Progenitor cell of endocrine pancreas (in vitro differentiated cells): Measurements from ENCODE around the gene CTXN1. TPM values are rescaled to one million over a fixed set of nuclear protein-coding genes. Genes with fewer than 3 reads are reported as not detected.

Source experiments
- DNase-seq: peaks from one replicate; pipeline ENCODE4 v3.0.0; 2021; ENCODE audit warnings: low spot score; ENCODE audit not compliant: unreplicated experiment
- H3K27ac Mint-ChIP-seq: 2 replicates; pipeline ENCODE4 v1.8.0; 2021; ENCODE audit warnings: mild to moderate bottlenecking, moderate library complexity, mixed read lengths
- H3K27me3 Mint-ChIP-seq: 2 replicates; pipeline ENCODE4 v1.8.0; 2021; ENCODE audit warnings: mixed read lengths
- H3K36me3 Mint-ChIP-seq: 2 replicates; pipeline ENCODE4 v1.8.0; 2022; ENCODE audit warnings: mixed read lengths; ENCODE audit not compliant: insufficient read depth
- H3K4me1 Mint-ChIP-seq: 2 replicates; pipeline ENCODE4 v1.8.0; 2021; ENCODE audit warnings: low read depth, mixed read lengths
- H3K4me3 Mint-ChIP-seq: 2 replicates; pipeline ENCODE4 v1.8.0; 2021; ENCODE audit warnings: low read depth, mild to moderate bottlenecking, moderate library complexity, mixed read lengths
- H3K9me3 Mint-ChIP-seq: 2 replicates; pipeline ENCODE4 v1.8.0; 2021; ENCODE audit warnings: low read depth, mixed read lengths
- CTCF ChIP-seq: fragments of 200-600 bp; sonication (generic); IDR thresholded peaks from one replicate; pipeline ENCODE4 v1.5.0; 2021; ENCODE audit warnings: antibody characterized with exemption, mild to moderate bottlenecking; ENCODE audit not compliant: unreplicated experiment
- total RNA-seq: library from RNA; stranded (reverse); gene quantifications from 2 replicates; pipeline ENCODE4 v1.2.1, GENCODE V29; 2021

The CTXN1 gene
- total RNA-seq, 1 donor from 2014 or later, result 114 TPM

DNA sequence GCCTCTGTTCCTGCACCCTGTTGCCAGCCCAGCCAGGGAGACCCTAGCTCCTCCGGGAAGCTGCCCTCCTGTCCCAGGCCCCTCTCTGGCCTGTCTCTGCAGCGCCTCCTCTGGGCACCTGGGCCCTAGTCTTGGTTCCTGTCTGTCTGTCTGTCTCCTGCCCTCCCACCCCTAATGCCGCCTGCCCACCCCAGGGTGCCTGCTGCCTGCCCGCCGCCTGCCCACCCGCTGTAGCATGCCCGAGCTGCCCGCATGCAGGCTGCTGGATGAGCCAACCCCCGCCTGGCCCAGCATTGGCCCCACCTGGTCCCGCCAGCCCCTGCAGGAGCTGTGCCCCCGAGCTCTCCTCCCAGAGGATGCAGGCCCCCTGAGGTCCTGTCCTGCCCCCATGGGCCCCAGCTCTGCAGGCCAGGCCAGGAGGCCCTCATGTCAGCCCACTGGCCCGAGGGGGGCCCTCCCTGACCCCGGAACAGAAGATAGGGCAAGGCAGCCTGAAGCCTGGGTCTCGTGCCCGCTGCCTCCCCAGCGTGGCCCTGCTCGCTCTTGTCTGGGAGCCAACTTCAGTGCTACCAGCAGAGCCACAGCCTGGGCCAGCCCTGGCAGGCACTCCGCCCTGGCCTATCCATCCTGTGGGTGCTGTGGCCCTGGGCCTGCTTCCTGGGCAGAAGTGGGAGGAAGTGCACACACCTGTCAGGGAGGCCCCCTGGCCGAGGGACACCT lies 17.0 kb downstream of the CTXN1 start:
- DNase-seq, result no peak
- TF ChIP-seq CTCF, result no peak
- Mint-ChIP-seq H3K4me3 (no peak overlapping the region), H3K4me1 (peaks cover 11% of the 10 kb centered on the region), H3K9me3 (no peaks in the 10 kb centered on the region), H3K27ac (no peak overlapping the region), H3K36me3 (peaks cover 14% of the 10 kb centered on the region), H3K27me3 (no peaks in the 10 kb centered on the region)

- Mint-ChIP-seq H3K4me3 (no peak overlapping the region), H3K9me3 (no peaks in the 10 kb centered on the region), H3K27ac (no peak overlapping the region), H3K36me3 (peaks cover 12% of the 10 kb centered on the region), H3K27me3 (no peaks in the 10 kb centered on the region), H3K4me1 (peaks cover 13% of the 10 kb centered on the region)
- TF ChIP-seq CTCF, result no peak
- no peak for DNase-seq
Observed at GRCh38 chr19:7908078-7908699, 17.7 kb downstream of the CTXN1 start.

DNA sequence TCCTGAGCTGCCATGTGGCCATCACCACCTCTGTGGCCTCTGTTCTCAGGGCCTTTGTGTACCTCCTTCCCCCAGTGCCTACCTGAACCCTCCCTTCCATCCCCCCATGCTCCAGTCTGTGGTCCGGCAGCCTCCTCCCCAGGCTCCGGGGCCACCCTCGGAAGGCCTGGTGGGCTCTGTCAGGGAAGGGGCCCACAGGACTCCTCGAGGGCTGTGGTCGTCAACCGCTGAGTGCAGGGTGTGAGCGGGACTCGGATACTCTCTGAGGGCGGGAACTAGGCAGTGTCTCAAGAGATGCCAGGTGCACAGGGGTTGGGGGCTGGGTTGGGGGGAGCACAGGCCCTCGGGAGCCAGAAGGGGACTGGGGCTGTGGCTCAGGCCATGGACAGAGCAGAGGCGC lies 18.4 kb downstream of the CTXN1 start:
- peaks cover 17% of the 10 kb centered on the region for H3K4me1 Mint-ChIP-seq
- no peak for TF ChIP-seq CTCF
- no peak overlapping the region for H3K27ac Mint-ChIP-seq
- no peaks in the 10 kb centered on the region for H3K27me3 Mint-ChIP-seq
- H3K9me3 Mint-ChIP-seq, result no peaks in the 10 kb centered on the region
- no peak overlapping the region for H3K4me3 Mint-ChIP-seq
- DNase-seq, result no peak
- peaks cover 8% of the 10 kb centered on the region for H3K36me3 Mint-ChIP-seq

- DNase-seq, result no peak
- no peak for TF ChIP-seq CTCF
- no peak overlapping the region for H3K4me3 Mint-ChIP-seq
- no peaks in the 10 kb centered on the region for H3K27me3 Mint-ChIP-seq
- H3K9me3 Mint-ChIP-seq, result no peaks in the 10 kb centered on the region
- peaks cover 19% of the 10 kb centered on the region for H3K4me1 Mint-ChIP-seq
- H3K27ac Mint-ChIP-seq, result no peak overlapping the region
- H3K36me3 Mint-ChIP-seq, result peaks cover 8% of the 10 kb centered on the region
Observed at GRCh38 chr19:7907122-7907521, 18.8 kb downstream of the CTXN1 start.

DNA sequence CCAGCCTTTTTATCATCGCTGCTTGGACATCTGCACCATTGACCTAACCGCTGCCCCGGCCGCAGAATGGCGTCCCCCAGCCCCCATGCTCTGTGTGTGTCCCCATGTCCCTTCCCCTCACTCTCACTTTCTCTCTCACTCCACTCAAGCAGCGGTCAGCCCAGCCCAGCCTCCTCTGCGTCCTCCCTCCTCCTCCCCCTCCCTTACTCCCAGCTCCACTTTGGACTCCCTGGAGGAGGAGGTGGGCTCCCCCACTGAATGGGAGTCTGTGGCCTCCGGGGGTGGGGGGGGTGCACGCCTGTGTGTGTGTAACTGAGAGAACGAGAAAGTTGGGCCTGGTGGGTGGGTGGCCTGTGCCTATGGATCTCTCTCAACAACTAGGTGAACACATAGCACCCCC lies 20.1 kb downstream of the CTXN1 start:
- no peak for DNase-seq
- TF ChIP-seq CTCF, result no peak
- Mint-ChIP-seq H3K27me3 (no peaks in the 10 kb centered on the region), H3K27ac (no peak overlapping the region), H3K4me3 (peak overlapping the region; percentile 66), H3K4me1 (peaks cover 19% of the 10 kb centered on the region), H3K36me3 (peaks cover 3% of the 10 kb centered on the region), H3K9me3 (no peaks in the 10 kb centered on the region)
